Measurements from ENCODE around the gene HTR2C. TPM values are rescaled to one million over a fixed set of nuclear protein-coding genes. Genes with fewer than 3 reads are reported as not detected.

Gene HTR2C
- total RNA-seq, 2 donors from 2014 or later: not detected

- no peak overlapping the region for H3K4me3 ChIP-seq
- no peaks in the 10 kb centered on the region for H3K9me3 ChIP-seq
- no peaks in the 10 kb centered on the region for H3K27me3 ChIP-seq (replicated peaks; ENCODE audit: insufficient read depth)
- no peaks in the 10 kb centered on the region for H3K4me1 ChIP-seq (ENCODE audit: control insufficient read depth in 1 of 2, low read depth in 2 of 2)
- peak; percentile 64 for TF ChIP-seq CTCF (IDR thresholded peaks at IDR 0.05)
- ATAC-seq (ENCODE audit: insufficient number of reproducible peaks, low FRiP score, low read depth): no peak
- DNase-seq (ENCODE audit: low spot score): no peak
- H3K27ac ChIP-seq: no peak overlapping the region
- no peaks in the 10 kb centered on the region for H3K36me3 ChIP-seq
Measured at GRCh38 chrX:114611018-114611619, 27.2 kb downstream of the HTR2C start.

- no peaks in the 10 kb centered on the region for H3K27me3 ChIP-seq (replicated peaks; ENCODE audit: insufficient read depth)
- no peaks in the 10 kb centered on the region for H3K36me3 ChIP-seq
- DNase-seq (ENCODE audit: low spot score) (no peak), ATAC-seq (ENCODE audit: insufficient number of reproducible peaks, low FRiP score, low read depth) (no peak)
- no peak overlapping the region for H3K27ac ChIP-seq
- no peaks in the 10 kb centered on the region for H3K4me1 ChIP-seq (ENCODE audit: control insufficient read depth in 1 of 2, low read depth in 2 of 2)
- TF ChIP-seq CTCF (IDR thresholded peaks at IDR 0.05): no peak
- no peak overlapping the region for H3K4me3 ChIP-seq
- H3K9me3 ChIP-seq: no peaks in the 10 kb centered on the region
Measured at GRCh38 chrX:114615765-114616164, 31.9 kb downstream of the HTR2C start.

- no peaks in the 10 kb centered on the region for H3K4me1 ChIP-seq (ENCODE audit: control insufficient read depth in 1 of 2, low read depth in 2 of 2)
- ATAC-seq (ENCODE audit: insufficient number of reproducible peaks, low FRiP score, low read depth) (no peak), DNase-seq (ENCODE audit: low spot score) (no peak)
- no peaks in the 10 kb centered on the region for H3K36me3 ChIP-seq
- H3K4me3 ChIP-seq: no peak overlapping the region
- no peaks in the 10 kb centered on the region for H3K27me3 ChIP-seq (replicated peaks; ENCODE audit: insufficient read depth)
- H3K27ac ChIP-seq: no peak overlapping the region
- H3K9me3 ChIP-seq: no peaks in the 10 kb centered on the region
- peak; percentile 16 for TF ChIP-seq CTCF (IDR thresholded peaks at IDR 0.05)
Measured at GRCh38 chrX:114619874-114620273, 36.0 kb downstream of the HTR2C start.

- H3K36me3 ChIP-seq: no peaks in the 10 kb centered on the region
- TF ChIP-seq CTCF (IDR thresholded peaks at IDR 0.05): peak; percentile 38
- H3K9me3 ChIP-seq: no peaks in the 10 kb centered on the region
- H3K27me3 ChIP-seq (replicated peaks; ENCODE audit: insufficient read depth): no peaks in the 10 kb centered on the region
- no peak overlapping the region for H3K4me3 ChIP-seq
- H3K27ac ChIP-seq: no peak overlapping the region
- no peak for ATAC-seq (ENCODE audit: insufficient number of reproducible peaks, low FRiP score, low read depth)
- DNase-seq (ENCODE audit: low spot score): no peak
- no peaks in the 10 kb centered on the region for H3K4me1 ChIP-seq (ENCODE audit: control insufficient read depth in 1 of 2, low read depth in 2 of 2)
Measured at GRCh38 chrX:114626323-114626722, 42.4 kb downstream of the HTR2C start.

- no peak overlapping the region for H3K4me3 ChIP-seq
- DNase-seq (ENCODE audit: low spot score) (no peak), ATAC-seq (ENCODE audit: insufficient number of reproducible peaks, low FRiP score, low read depth) (no peak)
- H3K9me3 ChIP-seq: no peaks in the 10 kb centered on the region
- H3K4me1 ChIP-seq (ENCODE audit: control insufficient read depth in 1 of 2, low read depth in 2 of 2): no peaks in the 10 kb centered on the region
- no peak overlapping the region for H3K27ac ChIP-seq
- H3K36me3 ChIP-seq: no peaks in the 10 kb centered on the region
- TF ChIP-seq CTCF (IDR thresholded peaks at IDR 0.05): no peak
- H3K27me3 ChIP-seq (replicated peaks; ENCODE audit: insufficient read depth): no peaks in the 10 kb centered on the region
Measured at GRCh38 chrX:114635986-114636385, 52.1 kb downstream of the HTR2C start.

Data from thoracic aorta (tissue), 2 donors.